IPS-15b (cell line): ENCODE results near the gene IRF8.

Experiments used
- H3K27me3 ChIP-seq: one replicate; pipeline ENCODE4 v1.6.1; 2013; ENCODE audit warnings: low read length; ENCODE audit not compliant: control insufficient read depth, insufficient read depth
- H3K36me3 ChIP-seq: one replicate; pipeline ENCODE4 v1.6.1; 2013; ENCODE audit warnings: low read length; ENCODE audit not compliant: control insufficient read depth, insufficient read depth
- H3K4me1 ChIP-seq: one replicate; pipeline ENCODE4 v1.6.1; 2013; ENCODE audit warnings: mild to moderate bottlenecking, low read length; ENCODE audit not compliant: control insufficient read depth, insufficient read depth
- H3K4me3 ChIP-seq: one replicate; pipeline ENCODE4 v1.5.1; 2013; ENCODE audit warnings: low read depth, low read length
- H3K9ac ChIP-seq: one replicate; pipeline ENCODE4 v1.6.1; 2013; ENCODE audit warnings: low read depth, mild to moderate bottlenecking, low read length
- H3K9me3 ChIP-seq: one replicate; pipeline ENCODE4 v1.6.1; 2013; ENCODE audit warnings: mild to moderate bottlenecking, low read length; ENCODE audit not compliant: control insufficient read depth, insufficient read depth

IRF8 gene

DNA sequence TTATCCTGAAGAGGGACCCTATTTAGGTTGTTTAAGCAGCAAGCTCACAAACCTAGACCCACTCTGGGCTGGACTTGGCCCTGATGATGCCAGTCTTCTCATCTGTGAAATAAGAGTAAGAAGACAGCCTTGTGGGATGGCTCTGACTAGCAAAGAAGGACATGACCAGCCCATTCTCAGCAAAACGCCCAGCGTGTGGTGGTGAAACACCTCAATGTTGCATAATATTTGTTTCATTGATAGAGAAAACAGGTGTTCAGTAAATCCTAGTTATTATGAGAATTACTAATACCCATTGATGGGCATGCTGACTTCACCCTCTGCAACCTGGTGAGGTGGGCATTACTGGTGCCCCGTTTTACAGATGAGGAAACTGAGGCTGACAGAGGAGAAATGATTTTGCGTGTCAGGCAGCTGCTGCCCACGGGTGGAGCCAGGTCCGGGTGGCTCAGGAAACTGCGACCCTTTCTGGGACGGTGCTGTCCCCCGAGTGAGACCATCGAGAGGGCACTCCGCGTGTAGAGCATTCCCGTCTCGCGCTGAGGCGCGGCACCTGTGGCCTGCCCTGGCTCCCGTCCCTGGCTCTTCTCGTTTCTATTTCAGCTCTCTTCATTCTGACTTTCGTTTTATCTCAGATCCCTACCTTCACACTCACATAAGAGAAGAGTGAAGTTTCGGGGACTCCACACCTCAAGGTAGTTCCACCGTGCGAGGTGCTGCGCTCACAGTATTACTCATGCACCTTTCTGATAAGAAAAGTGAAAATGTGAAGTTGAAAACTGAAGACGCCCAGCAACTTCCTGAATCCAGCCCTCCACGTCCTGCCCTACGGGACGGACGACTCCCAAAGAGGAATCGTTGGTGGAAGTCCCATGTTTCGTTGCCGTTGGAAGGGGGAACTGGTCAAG lies 48.5 kb downstream of the IRF8 start:
- no peak overlapping the region for H3K9ac ChIP-seq

GRCh38 chr16:85948138-85948509 lies 49.2 kb downstream of the IRF8 start:
- Histone ChIP-seq H3K9me3 (no peaks in the 10 kb centered on the region), H3K4me3 (no peak overlapping the region), H3K9ac (no peak overlapping the region), H3K27me3 (no peaks in the 10 kb centered on the region), H3K4me1 (no peaks in the 10 kb centered on the region), H3K36me3 (no peaks in the 10 kb centered on the region)

More for the DNA sequence above, 48.5 kb downstream of the IRF8 start:
- H3K27me3 ChIP-seq: no peaks in the 10 kb centered on the region
- no peaks in the 10 kb centered on the region for H3K4me1 ChIP-seq
- H3K36me3 ChIP-seq: no peaks in the 10 kb centered on the region
- H3K4me3 ChIP-seq: no peak overlapping the region
- H3K9me3 ChIP-seq: no peaks in the 10 kb centered on the region

DNA sequence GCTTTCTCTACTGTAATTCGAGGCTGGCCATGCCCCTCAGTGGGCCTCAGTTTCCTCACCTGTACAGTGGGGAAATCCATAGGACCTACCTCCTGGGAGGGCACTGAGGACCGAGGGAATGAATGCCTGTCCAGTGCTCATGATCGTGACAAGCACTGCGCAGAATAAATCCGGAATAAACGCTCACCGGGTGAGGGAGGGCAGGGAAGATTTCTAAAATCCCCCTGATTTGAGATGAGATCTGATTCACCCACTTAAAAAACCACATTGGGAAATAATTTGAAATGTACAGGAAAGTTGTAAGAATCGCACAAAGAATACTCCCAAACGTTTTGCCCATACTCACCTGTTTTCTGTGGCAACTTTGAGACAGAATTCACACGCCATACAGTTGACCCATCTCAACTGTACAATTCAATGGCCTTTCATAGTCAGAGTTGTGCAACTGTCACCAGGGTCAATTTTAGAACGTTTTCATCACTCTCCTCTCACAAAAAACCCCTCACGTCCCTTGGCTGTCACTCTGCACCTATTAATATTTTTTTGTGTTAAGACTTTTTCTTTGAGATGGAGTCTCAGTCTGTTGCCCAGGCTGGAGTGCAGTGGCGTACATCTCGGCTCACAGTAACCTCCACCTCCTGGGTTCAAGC lies 49.8 kb downstream of the IRF8 start:
- H3K27me3 ChIP-seq: no peaks in the 10 kb centered on the region

GRCh38 chr16:85950136-85950918 lies 51.4 kb downstream of the IRF8 start:
- Histone ChIP-seq H3K4me3 (no peak overlapping the region), H3K27me3 (no peaks in the 10 kb centered on the region), H3K4me1 (no peaks in the 10 kb centered on the region)

More for the DNA sequence above, 49.8 kb downstream of the IRF8 start:
- H3K9ac ChIP-seq: no peak overlapping the region
- H3K4me3 ChIP-seq: no peak overlapping the region
- no peaks in the 10 kb centered on the region for H3K4me1 ChIP-seq
- no peaks in the 10 kb centered on the region for H3K9me3 ChIP-seq
- H3K36me3 ChIP-seq: no peaks in the 10 kb centered on the region

GRCh38 chr16:85952197-85952596 lies 53.2 kb downstream of the IRF8 start:
- H3K27me3 ChIP-seq: no peaks in the 10 kb centered on the region
- H3K4me3 ChIP-seq: no peak overlapping the region
- no peaks in the 10 kb centered on the region for H3K9me3 ChIP-seq
- H3K36me3 ChIP-seq: no peaks in the 10 kb centered on the region
- no peak overlapping the region for H3K9ac ChIP-seq
- no peaks in the 10 kb centered on the region for H3K4me1 ChIP-seq

More at GRCh38 chr16:85950136-85950918, 51.4 kb downstream of the IRF8 start:
- no peaks in the 10 kb centered on the region for H3K9me3 ChIP-seq
- H3K36me3 ChIP-seq: no peaks in the 10 kb centered on the region
- H3K9ac ChIP-seq: no peak overlapping the region

GRCh38 chr16:85952811-85953210 lies 53.8 kb downstream of the IRF8 start:
- H3K4me3 ChIP-seq: no peak overlapping the region
- no peaks in the 10 kb centered on the region for H3K4me1 ChIP-seq
- no peaks in the 10 kb centered on the region for H3K9me3 ChIP-seq
- H3K36me3 ChIP-seq: no peaks in the 10 kb centered on the region
- H3K27me3 ChIP-seq: no peaks in the 10 kb centered on the region
- H3K9ac ChIP-seq: no peak overlapping the region

DNA sequence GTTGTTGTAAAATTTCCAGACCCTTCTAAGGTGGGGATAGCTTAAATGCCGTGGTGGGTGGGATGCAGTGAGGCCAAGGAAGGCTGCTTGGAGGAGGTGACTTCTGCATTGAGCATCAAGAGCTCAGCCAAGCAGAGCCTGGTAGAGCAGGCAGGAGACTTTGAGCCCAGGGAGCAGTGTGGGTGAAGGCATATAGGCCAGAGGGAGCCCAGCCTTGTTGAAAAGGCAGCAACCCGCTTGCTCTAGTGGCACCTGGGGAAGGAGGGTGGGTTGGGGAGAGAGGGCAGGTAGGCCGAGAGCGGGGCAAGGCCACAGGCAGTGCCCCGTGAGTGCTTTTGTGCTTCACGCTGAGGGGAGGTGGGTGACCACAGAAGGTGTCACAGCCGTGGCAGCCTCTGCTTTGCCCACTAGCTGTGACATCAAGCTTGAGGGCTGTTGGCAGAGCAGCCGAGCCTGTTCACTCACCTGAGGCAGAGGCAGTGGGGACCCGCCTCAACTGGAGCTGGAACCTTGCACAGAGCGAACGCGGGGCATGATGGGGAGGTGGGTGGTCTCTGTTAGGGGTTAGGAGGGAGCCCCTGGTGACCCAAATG lies 56.1 kb downstream of the IRF8 start:
- Histone ChIP-seq H3K9ac (no peak overlapping the region), H3K27me3 (no peaks in the 10 kb centered on the region), H3K36me3 (no peaks in the 10 kb centered on the region), H3K9me3 (no peaks in the 10 kb centered on the region), H3K4me3 (no peak overlapping the region), H3K4me1 (no peaks in the 10 kb centered on the region)

DNA sequence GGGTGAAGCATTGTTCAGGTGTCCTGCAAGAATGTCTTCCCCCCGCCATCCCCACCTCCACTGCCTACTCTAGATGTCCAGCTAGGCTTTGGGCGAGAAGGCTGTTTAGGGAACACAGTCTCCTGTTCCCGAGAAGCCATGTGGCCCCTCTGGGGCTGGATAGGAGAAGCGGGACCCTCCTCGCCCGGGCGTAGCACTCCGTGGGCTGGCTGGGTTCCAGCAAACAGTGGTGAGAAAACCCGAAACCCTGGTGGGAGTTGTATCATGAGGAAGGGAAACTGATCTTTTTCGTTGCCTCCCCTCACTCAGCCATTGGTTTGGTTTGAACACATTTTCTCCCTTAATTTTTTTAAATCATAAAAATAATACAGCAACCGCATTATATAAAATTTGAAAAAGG lies 56.6 kb downstream of the IRF8 start:
- H3K27me3 ChIP-seq: no peaks in the 10 kb centered on the region

GRCh38 chr16:85956426-85956825 lies 57.5 kb downstream of the IRF8 start:
- Histone ChIP-seq H3K4me1 (no peaks in the 10 kb centered on the region), H3K4me3 (no peak overlapping the region), H3K36me3 (no peaks in the 10 kb centered on the region), H3K27me3 (no peaks in the 10 kb centered on the region), H3K9me3 (no peaks in the 10 kb centered on the region), H3K9ac (no peak overlapping the region)

More for the DNA sequence above, 56.6 kb downstream of the IRF8 start:
- no peaks in the 10 kb centered on the region for H3K4me1 ChIP-seq
- no peaks in the 10 kb centered on the region for H3K9me3 ChIP-seq
- H3K4me3 ChIP-seq: no peak overlapping the region
- H3K36me3 ChIP-seq: no peaks in the 10 kb centered on the region
- no peak overlapping the region for H3K9ac ChIP-seq

GRCh38 chr16:85958731-85959130 lies 59.8 kb downstream of the IRF8 start:
- no peak overlapping the region for H3K9ac ChIP-seq
- H3K9me3 ChIP-seq: no peaks in the 10 kb centered on the region
- no peaks in the 10 kb centered on the region for H3K4me1 ChIP-seq
- no peak overlapping the region for H3K4me3 ChIP-seq
- no peaks in the 10 kb centered on the region for H3K27me3 ChIP-seq
- no peaks in the 10 kb centered on the region for H3K36me3 ChIP-seq

- Histone ChIP-seq H3K9me3 (no peaks in the 10 kb centered on the region), H3K36me3 (no peaks in the 10 kb centered on the region), H3K27me3 (no peaks in the 10 kb centered on the region), H3K4me3 (no peak overlapping the region), H3K9ac (no peak overlapping the region), H3K4me1 (no peaks in the 10 kb centered on the region)
Measured at GRCh38 chr16:85959686-85960085, 60.7 kb downstream of the IRF8 start.
